Karpas-422 (cell line): ENCODE data around the gene MREG. TPM values are rescaled to one million over a fixed set of nuclear protein-coding genes. Genes with fewer than 3 reads are reported as not detected.

Source experiments
- DNase-seq: peaks from one replicate; pipeline ENCODE4 v3.0.0-alpha.2; 2015
- H2AFZ ChIP-seq: fragments of 200-600 bp; sonication (generic); 2 replicates; pipeline ENCODE4 v1.6.1; 2014; ENCODE audit warnings: antibody characterized with exemption, low read length, mixed read lengths
- H3K27ac ChIP-seq: fragments of 200-600 bp; sonication (generic); 2 replicates; pipeline ENCODE4 v1.5.1; 2014; ENCODE audit warnings: mild to moderate bottlenecking, low read length, moderate library complexity
- H3K27me3 ChIP-seq: fragments of 200-600 bp; sonication (generic); 2 replicates; pipeline ENCODE4 v1.6.1; 2014; ENCODE audit warnings: low read length, mixed read lengths
- H3K36me3 ChIP-seq: fragments of 200-600 bp; sonication (generic); 2 replicates; pipeline ENCODE4 v1.6.1; 2014; ENCODE audit warnings: low read length, mixed read lengths; ENCODE audit not compliant: insufficient read depth
- H3K4me1 ChIP-seq: fragments of 200-600 bp; sonication (generic); 2 replicates; pipeline ENCODE4 v1.6.1; 2014; ENCODE audit warnings: mild to moderate bottlenecking, low read length, mixed read lengths
- H3K4me2 ChIP-seq: fragments of 200-600 bp; sonication (generic); 2 replicates; pipeline ENCODE4 v1.6.1; 2014; ENCODE audit warnings: low read length, low read depth, mild to moderate bottlenecking; ENCODE audit not compliant: poor library complexity, severe bottlenecking
- H3K4me3 ChIP-seq: fragments of 200-600 bp; sonication (generic); 2 replicates; pipeline ENCODE4 v1.5.1; 2014; ENCODE audit warnings: mild to moderate bottlenecking, antibody characterized with exemption, low read length, mixed read lengths
- H3K79me2 ChIP-seq: fragments of 200-600 bp; sonication (generic); 2 replicates; pipeline ENCODE4 v1.6.1; 2014; ENCODE audit warnings: mild to moderate bottlenecking, low read length, mixed read lengths
- H3K9ac ChIP-seq: fragments of 200-600 bp; sonication (generic); 2 replicates; pipeline ENCODE4 v1.6.0; 2014; ENCODE audit warnings: low read length
- H3K9me2 ChIP-seq: fragments of 200-600 bp; sonication (generic), shearing (Covaris generic); replicated peaks from 2 replicates; pipeline ENCODE4 v1.6.0; 2014; ENCODE audit warnings: mild to moderate bottlenecking, low read length, moderate library complexity; ENCODE audit not compliant: insufficient read depth
- H3K9me3 ChIP-seq: fragments of 300-700, 200-600 bp; sonication (generic); 2 replicates; pipeline ENCODE4 v1.6.1; 2014; ENCODE audit warnings: low read length, mixed read lengths
- H4K20me1 ChIP-seq: fragments of 200-600 bp; sonication (generic); 2 replicates; pipeline ENCODE4 v1.6.1; 2014; ENCODE audit warnings: mild to moderate bottlenecking, antibody characterized with exemption, low read length, low read depth; ENCODE audit not compliant: insufficient read depth
- total RNA-seq: library from RNA; depleted of rRNA; stranded (reverse); fragments of >200 nt; shearing (Covaris generic); gene quantifications from 2 replicates; pipeline ENCODE4 v1.2.3, GENCODE V29; 2014; ENCODE audit warnings: low replicate concordance

MREG gene
- total RNA-seq, 1 experiment from 2014 or later: 0.15 TPM

DNA sequence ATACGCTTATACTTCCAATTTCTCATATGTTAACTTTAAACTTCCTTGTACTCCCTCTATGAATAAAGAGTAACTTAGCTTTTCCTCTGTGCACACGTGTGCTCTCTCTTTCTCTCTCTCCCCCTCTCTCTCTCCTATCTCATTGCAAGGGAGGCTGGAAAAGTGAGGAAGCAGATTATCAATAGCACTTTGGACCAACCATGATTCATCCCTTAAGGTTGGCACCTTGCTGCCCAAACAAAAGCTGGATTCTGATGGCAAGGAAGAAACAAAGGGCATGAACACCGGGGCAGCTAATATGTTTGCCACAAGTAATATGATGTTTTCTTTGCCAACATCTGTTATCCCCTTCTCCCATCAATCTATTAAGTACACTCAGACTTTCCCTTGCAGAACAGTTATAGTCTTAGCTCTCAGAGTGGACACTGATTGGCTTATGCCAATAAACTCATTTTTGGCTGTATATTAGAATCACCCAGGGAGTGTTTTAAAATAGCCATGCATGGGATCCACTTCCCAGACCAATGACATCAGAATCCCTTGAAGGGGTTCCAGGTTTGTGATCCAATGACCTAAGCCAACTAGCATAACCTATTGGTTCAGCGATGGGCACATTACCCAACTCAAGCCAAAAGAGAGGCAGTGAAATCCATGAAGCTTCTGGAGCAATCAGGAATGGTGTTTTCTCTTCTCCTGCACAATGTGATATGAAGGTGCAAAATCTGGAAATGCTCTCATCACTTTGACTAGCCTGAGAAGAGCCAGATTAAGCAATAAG lies 60.3 kb downstream of the MREG start:
- no peak for DNase-seq
- no peaks in the 10 kb centered on the region for H3K36me3 ChIP-seq
- H4K20me1 ChIP-seq: no peaks in the 10 kb centered on the region
- H3K9me2 ChIP-seq: no peaks in the 10 kb centered on the region
- no peak overlapping the region for H3K4me3 ChIP-seq
- no peaks in the 10 kb centered on the region for H3K79me2 ChIP-seq
- no peak overlapping the region for H3K9ac ChIP-seq
- no peak overlapping the region for H3K4me2 ChIP-seq
- no peak overlapping the region for H2AFZ ChIP-seq
- H3K27me3 ChIP-seq: no peaks in the 10 kb centered on the region
- H3K9me3 ChIP-seq: no peaks in the 10 kb centered on the region
- no peak overlapping the region for H3K27ac ChIP-seq
- no peaks in the 10 kb centered on the region for H3K4me1 ChIP-seq

DNA sequence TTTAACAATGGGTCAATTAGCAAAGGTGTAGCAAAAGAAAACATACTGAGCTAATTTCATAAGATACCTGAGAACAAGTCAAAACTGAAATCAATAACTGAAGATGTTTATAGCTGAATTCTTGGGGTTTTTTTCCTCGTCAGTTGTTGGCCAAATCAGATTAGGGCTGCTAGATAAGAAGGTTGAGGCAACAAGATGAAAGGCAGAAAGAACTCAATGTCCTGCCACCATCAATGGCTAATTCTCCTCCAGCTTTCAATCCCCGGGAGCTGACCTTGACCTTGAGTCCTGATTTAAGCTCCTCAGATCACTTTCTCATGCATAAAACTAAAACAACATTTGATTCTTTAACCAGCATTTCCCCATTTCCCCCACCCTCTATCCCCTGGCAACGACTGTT lies 61.8 kb downstream of the MREG start:
- Histone ChIP-seq H4K20me1 (no peaks in the 10 kb centered on the region), H3K79me2 (no peaks in the 10 kb centered on the region), H3K27ac (no peak overlapping the region), H3K27me3 (no peaks in the 10 kb centered on the region), H3K9me3 (no peaks in the 10 kb centered on the region), H3K4me3 (no peak overlapping the region), H3K36me3 (no peaks in the 10 kb centered on the region), H3K4me1 (no peaks in the 10 kb centered on the region), H2AFZ (no peak overlapping the region), H3K4me2 (no peak overlapping the region), H3K9me2 (no peaks in the 10 kb centered on the region), H3K9ac (no peak overlapping the region)
- DNase-seq: no peak

DNA sequence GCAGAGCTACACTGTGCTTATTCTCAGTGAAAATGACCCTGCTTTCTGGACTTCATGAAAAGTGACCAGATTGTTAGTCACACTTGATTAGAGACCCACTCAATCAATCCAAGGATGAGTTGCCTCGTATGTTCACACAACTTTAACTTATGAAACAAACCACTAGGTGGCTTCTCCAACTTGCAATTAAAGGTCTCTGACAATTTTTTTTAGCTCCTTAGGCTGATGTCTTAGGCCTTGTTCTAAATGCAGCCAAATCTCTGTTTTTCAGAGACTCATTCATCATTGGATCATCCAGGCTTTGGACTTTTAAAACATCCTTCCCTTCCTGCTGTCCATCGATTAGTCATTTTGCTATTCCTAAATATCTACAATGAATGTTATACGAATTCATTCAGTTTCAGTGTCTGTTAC lies 63.4 kb downstream of the MREG start:
- Histone ChIP-seq H3K36me3 (no peaks in the 10 kb centered on the region), H2AFZ (no peak overlapping the region), H3K4me2 (no peak overlapping the region), H3K4me3 (no peak overlapping the region), H3K9me2 (no peaks in the 10 kb centered on the region), H3K9ac (no peak overlapping the region), H4K20me1 (no peaks in the 10 kb centered on the region), H3K79me2 (no peaks in the 10 kb centered on the region), H3K27me3 (no peaks in the 10 kb centered on the region), H3K9me3 (no peaks in the 10 kb centered on the region), H3K4me1 (no peaks in the 10 kb centered on the region), H3K27ac (no peak overlapping the region)
- DNase-seq: peak; percentile 77

DNA sequence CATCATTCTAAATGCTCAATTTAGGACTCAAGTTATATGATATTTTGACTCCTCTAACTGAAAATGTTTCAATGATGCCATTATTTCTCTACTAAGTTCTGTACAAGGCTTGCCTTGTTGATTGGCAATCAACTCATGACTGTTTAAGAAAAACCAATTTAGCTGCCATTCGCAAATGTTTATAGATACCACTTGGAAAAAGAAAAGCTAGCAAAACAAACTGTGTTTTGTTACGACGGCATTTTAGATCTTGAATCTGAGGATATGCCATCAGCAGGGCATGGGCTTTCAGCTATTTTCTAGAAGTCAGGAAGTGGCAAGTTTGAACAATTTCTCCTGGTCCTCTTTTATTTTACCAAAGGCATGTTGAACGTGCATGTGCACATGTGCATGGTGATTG lies 65.3 kb downstream of the MREG start:
- Histone ChIP-seq H3K4me2 (no peak overlapping the region), H3K36me3 (no peaks in the 10 kb centered on the region), H3K9me3 (no peaks in the 10 kb centered on the region), H3K27me3 (no peaks in the 10 kb centered on the region), H3K4me3 (no peak overlapping the region), H3K9ac (no peak overlapping the region), H2AFZ (no peak overlapping the region), H3K27ac (no peak overlapping the region), H3K4me1 (no peaks in the 10 kb centered on the region), H3K9me2 (no peaks in the 10 kb centered on the region), H3K79me2 (no peaks in the 10 kb centered on the region), H4K20me1 (no peaks in the 10 kb centered on the region)
- DNase-seq: no peak

DNA sequence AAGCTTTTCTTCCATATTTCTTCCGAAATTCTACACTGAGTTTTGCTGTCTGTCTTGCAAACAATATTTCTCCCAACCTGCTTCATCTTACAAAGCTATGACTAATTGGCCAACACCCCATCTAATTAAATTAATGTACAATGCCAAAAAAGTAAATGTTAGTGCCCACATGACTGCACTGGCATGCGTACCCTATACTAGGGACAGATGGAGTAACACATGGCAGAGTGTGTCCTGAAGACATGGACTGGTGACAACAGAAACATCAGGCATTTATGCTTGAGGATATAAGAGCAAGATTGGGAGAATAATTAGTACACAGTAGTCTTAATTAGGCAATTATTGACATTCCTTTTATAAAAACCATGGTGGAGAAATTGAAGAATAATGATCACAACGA lies 66.8 kb downstream of the MREG start:
- Histone ChIP-seq H3K27me3 (no peaks in the 10 kb centered on the region), H3K4me1 (no peaks in the 10 kb centered on the region), H3K27ac (no peak overlapping the region), H3K79me2 (no peaks in the 10 kb centered on the region), H2AFZ (no peak overlapping the region), H3K9me2 (no peaks in the 10 kb centered on the region), H3K9ac (no peak overlapping the region), H3K36me3 (no peaks in the 10 kb centered on the region), H3K9me3 (no peaks in the 10 kb centered on the region), H4K20me1 (no peaks in the 10 kb centered on the region), H3K4me2 (no peak overlapping the region), H3K4me3 (no peak overlapping the region)
- no peak for DNase-seq

DNA sequence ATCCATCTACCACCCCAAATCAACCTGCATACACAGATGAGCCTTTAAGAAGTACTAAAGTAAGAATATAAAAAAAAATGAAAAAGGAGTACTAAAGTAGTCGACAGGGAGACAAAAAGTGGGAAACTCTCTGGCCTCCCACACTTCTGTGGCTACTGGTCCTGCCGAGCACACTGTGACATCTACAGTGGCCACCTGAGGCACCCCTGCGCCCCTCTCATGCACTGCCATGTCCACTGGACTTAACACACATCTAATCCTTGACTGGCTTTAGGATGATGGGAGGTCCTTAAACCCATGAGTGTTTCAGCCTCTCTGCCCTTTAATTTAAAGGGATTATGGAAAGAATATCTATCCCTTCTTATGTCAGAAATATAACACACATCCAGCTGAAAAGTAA lies 71.2 kb downstream of the MREG start:
- DNase-seq: no peak
- Histone ChIP-seq H3K4me3 (no peak overlapping the region), H3K9me3 (no peaks in the 10 kb centered on the region), H3K27me3 (no peaks in the 10 kb centered on the region), H3K36me3 (no peaks in the 10 kb centered on the region), H3K4me1 (no peaks in the 10 kb centered on the region), H3K27ac (no peak overlapping the region), H3K4me2 (no peak overlapping the region), H3K79me2 (no peaks in the 10 kb centered on the region), H2AFZ (no peak overlapping the region), H3K9ac (no peak overlapping the region), H3K9me2 (no peaks in the 10 kb centered on the region), H4K20me1 (no peaks in the 10 kb centered on the region)

DNA sequence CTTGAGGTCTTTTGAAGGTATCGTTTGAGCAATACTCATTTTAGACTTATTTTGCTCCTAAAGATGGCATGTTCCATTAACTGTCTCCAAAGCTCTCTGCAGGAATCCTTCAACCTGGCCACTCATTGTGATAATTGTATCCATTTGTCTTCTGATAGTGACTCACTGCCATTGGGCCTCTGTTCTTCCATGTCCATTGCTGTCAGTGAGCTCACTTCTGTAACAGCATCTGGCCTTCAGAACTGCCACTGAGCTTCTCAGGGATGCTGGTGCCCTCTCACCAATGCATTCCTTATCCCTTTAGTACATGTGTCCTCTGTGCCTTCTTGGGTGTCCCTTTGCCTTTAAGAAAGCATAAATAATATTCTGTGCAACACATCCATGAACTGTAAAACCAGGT lies 71.6 kb downstream of the MREG start:
- Histone ChIP-seq H3K4me1 (no peaks in the 10 kb centered on the region), H4K20me1 (no peaks in the 10 kb centered on the region), H3K36me3 (no peaks in the 10 kb centered on the region), H3K4me2 (no peak overlapping the region), H3K79me2 (no peaks in the 10 kb centered on the region), H3K9ac (no peak overlapping the region), H3K27me3 (no peaks in the 10 kb centered on the region), H3K27ac (no peak overlapping the region), H3K4me3 (no peak overlapping the region), H3K9me2 (no peaks in the 10 kb centered on the region), H2AFZ (no peak overlapping the region), H3K9me3 (no peaks in the 10 kb centered on the region)
- DNase-seq: no peak

DNA sequence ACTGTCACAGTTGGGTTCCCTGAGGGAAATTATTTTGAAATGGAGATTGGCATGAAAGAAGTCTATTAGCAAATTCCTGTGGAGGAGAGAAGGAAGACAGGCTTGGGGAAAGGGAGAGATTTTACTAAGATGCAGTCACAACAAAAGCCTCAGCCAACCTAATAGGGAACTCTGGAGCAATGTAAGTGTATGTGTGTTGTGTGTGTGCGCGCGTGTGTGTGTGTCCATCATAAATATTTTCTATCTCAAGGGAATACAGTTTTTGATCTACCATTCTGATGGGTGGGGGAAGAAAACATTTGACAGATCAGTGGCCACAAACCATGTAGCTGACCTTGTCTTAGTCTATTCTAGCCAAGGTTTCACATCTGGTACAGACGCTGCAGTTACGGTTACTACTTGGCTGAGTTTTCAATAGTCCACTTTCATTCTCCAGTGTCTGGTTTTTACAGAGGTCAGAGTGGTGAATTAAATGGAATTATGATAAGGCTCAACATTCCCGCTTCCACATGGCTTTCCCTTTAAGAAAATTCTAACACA lies 72.6 kb downstream of the MREG start:
- H3K4me1 ChIP-seq: no peaks in the 10 kb centered on the region
- H3K9me2 ChIP-seq: no peaks in the 10 kb centered on the region
- no peaks in the 10 kb centered on the region for H3K79me2 ChIP-seq
- DNase-seq: no peak
- H4K20me1 ChIP-seq: no peaks in the 10 kb centered on the region
- no peak overlapping the region for H3K27ac ChIP-seq
- H3K9me3 ChIP-seq: no peaks in the 10 kb centered on the region
- no peak overlapping the region for H2AFZ ChIP-seq
- H3K4me3 ChIP-seq: no peak overlapping the region
- H3K4me2 ChIP-seq: no peak overlapping the region
- no peaks in the 10 kb centered on the region for H3K27me3 ChIP-seq
- no peak overlapping the region for H3K9ac ChIP-seq
- H3K36me3 ChIP-seq: no peaks in the 10 kb centered on the region
